Measurements from ENCODE around the gene NOTUM. TPM values are rescaled to one million over a fixed set of nuclear protein-coding genes. Genes with fewer than 3 reads are reported as not detected.

Gene NOTUM
- total RNA-seq, 2 experiments from 2014 or later, result not detected

GRCh38 chr17:81926451-81927151, 34.4 kb downstream of the NOTUM start:
- peaks cover 55% of the 10 kb centered on the region for H3K4me1 ChIP-seq (ENCODE audit: insufficient read depth, low read length)
- POLR2A ChIA-PET, result interaction anchor here (1.0 to 3.5 kb wide), 8 partner anchors 10 to 224 kb away, joined by 3 to 26 read pairs (median 6); partner anchors contain the start of genes ARHGDIA, MRPL12 and SIRT7
- Mint-ChIP-seq H3K36me3 (ENCODE audit: low read depth) (no peaks in the 10 kb centered on the region), H3K4me3 (peak overlapping the region; percentile 88), H3K9me3 (no peaks in the 10 kb centered on the region), H3K27ac (peak overlapping the region; percentile 88), H3K4me1 (ENCODE audit: low read depth) (peaks cover 20% of the 10 kb centered on the region), H3K27me3 (peaks cover 11% of the 10 kb centered on the region)
- peak in 12 of 14 experiments; percentile 26 to 87 (median 44) for DNase-seq
- peak; percentile 55 for ATAC-seq (ENCODE audit: poor library complexity)
- H3K9me3 ChIP-seq (ENCODE audit: control insufficient read depth in 1 of 2, insufficient read depth in 1 of 2, low read length in 2 of 2), result no peaks in the 10 kb centered on the region
- CTCF ChIA-PET, result interaction anchor here (0.9 to 3.9 kb wide), 3 partner anchors 15 to 104 kb away, joined by 3 to 16 read pairs (median 3); partner anchors contain the start of gene PCYT2
- intact Hi-C loops (cut with DNase I, micrococcal nuclease), result loop anchor here (2.0 to 5.0 kb wide), 4 partner anchors 16 to 224 kb away; partner anchors contain the start of genes ALYREF (in 1 of the 2), ANAPC11 (in 1 of the 2), ARHGDIA (in 1 of the 2) and MRPL12 (in 1 of the 2)
- TF ChIP-seq CTCF (IDR thresholded peaks at IDR 0.05), result no peak
- peak overlapping the region; percentile 54 to 65 for H3K27ac ChIP-seq (ENCODE audit: low read depth in 1 of 2, low read length in 2 of 2)
- H3K4me3 ChIP-seq (ENCODE audit: low read length), result peak overlapping the region; percentile 61
- peaks cover 4% of the 10 kb centered on the region for H3K36me3 ChIP-seq (ENCODE audit: insufficient read depth, low read length)
- H3K27me3 ChIP-seq (ENCODE audit: control insufficient read depth in 1 of 2, insufficient read depth in 2 of 2, low read length in 2 of 2), result peaks cover 17 to 19% of the 10 kb centered on the region in 2 experiments

GRCh38 chr17:81925860-81926450, 35.0 kb downstream of the NOTUM start:
- H3K27ac ChIP-seq (ENCODE audit: low read depth in 1 of 2, low read length in 2 of 2), result peak overlapping the region in 1 of 2 donors; percentile 65
- H3K4me3 ChIP-seq (ENCODE audit: low read length), result peak overlapping the region; percentile 61
- ATAC-seq (ENCODE audit: poor library complexity) (peak; percentile 25), DNase-seq (peak in 1 of 14 experiments; percentile 30)
- POLR2A ChIA-PET, result interaction anchor here (0.9 to 3.5 kb wide), 6 partner anchors 9 to 223 kb away, joined by 3 to 26 read pairs (median 6); partner anchors contain the start of genes ARHGDIA and SIRT7
- H3K9me3 ChIP-seq (ENCODE audit: control insufficient read depth in 1 of 2, insufficient read depth in 1 of 2, low read length in 2 of 2), result no peaks in the 10 kb centered on the region
- Mint-ChIP-seq H3K27ac (peak overlapping the region; percentile 88), H3K36me3 (ENCODE audit: low read depth) (peaks cover 3% of the 10 kb centered on the region), H3K27me3 (peaks cover 8% of the 10 kb centered on the region), H3K9me3 (no peaks in the 10 kb centered on the region), H3K4me1 (ENCODE audit: low read depth) (peaks cover 20% of the 10 kb centered on the region), H3K4me3 (peak overlapping the region; percentile 88)
- H3K36me3 ChIP-seq (ENCODE audit: insufficient read depth, low read length), result peaks cover 4% of the 10 kb centered on the region
- no peak for TF ChIP-seq CTCF (IDR thresholded peaks at IDR 0.05)
- H3K27me3 ChIP-seq (ENCODE audit: control insufficient read depth in 1 of 2, insufficient read depth in 2 of 2, low read length in 2 of 2), result peaks cover 17 to 19% of the 10 kb centered on the region in 2 experiments
- CTCF ChIA-PET, result interaction anchor here (0.9 to 3.9 kb wide), 3 partner anchors 15 to 105 kb away, joined by 3 to 16 read pairs (median 3); partner anchors contain the start of gene PCYT2
- peaks cover 55% of the 10 kb centered on the region for H3K4me1 ChIP-seq (ENCODE audit: insufficient read depth, low read length)
- intact Hi-C loops (cut with DNase I, micrococcal nuclease), result loop anchor here (2.0 to 5.0 kb wide), 4 partner anchors 15 to 224 kb away; partner anchors contain the start of genes ALYREF (in 1 of the 2), ANAPC11 (in 1 of the 2), ARHGDIA (in 1 of the 2) and MRPL12 (in 1 of the 2)

Data from CD4-positive, alpha-beta T cell (primary cell).